ENCODE results near the gene NTM.
A peak's percentile ranks its signal among the peaks of the same experiment; 100 is the strongest.
"Not testable (repeated sequence)": the region's sequence is repeated elsewhere in the genome, so short reads cannot be mapped to it uniquely, and the experiment has no call there.

The NTM gene

GRCh38 chr11:131899950-131900580, 529.6 kb downstream of the NTM start:
- peak in 3 of 4 experiments; percentile 9 to 32 (median 18) for DNase-seq

- no peak for DNase-seq
Measured at GRCh38 chr11:131902421-131902820, 532.0 kb downstream of the NTM start.

GRCh38 chr11:131903074-131903473, 532.7 kb downstream of the NTM start:
- no peak for DNase-seq

- no peak for DNase-seq
Measured at GRCh38 chr11:131904756-131905155, 534.3 kb downstream of the NTM start.

- DNase-seq: peak in 3 of 4 experiments; percentile 8 to 15 (median 12)
Measured at GRCh38 chr11:131906963-131907362, 536.5 kb downstream of the NTM start.

GRCh38 chr11:131907371-131907770, 537.0 kb downstream of the NTM start:
- DNase-seq: no peak

- no peak for DNase-seq
Measured at GRCh38 chr11:131908316-131908715, 537.9 kb downstream of the NTM start.

GRCh38 chr11:131909426-131910177, 539.2 kb downstream of the NTM start:
- no peak for DNase-seq

GRCh38 chr11:131910178-131910522, 539.7 kb downstream of the NTM start:
- DNase-seq: no peak

GRCh38 chr11:131910523-131911387, 540.3 kb downstream of the NTM start:
- peak in 3 of 4 experiments; percentile 6 to 51 (median 11) for DNase-seq

GRCh38 chr11:131911388-131912032, 541.1 kb downstream of the NTM start:
- DNase-seq: not testable (repeated sequence)

GRCh38 chr11:131912134-131912533, 541.7 kb downstream of the NTM start:
- no peak for DNase-seq

GRCh38 chr11:131913267-131913666, 542.9 kb downstream of the NTM start:
- no peak for DNase-seq

GRCh38 chr11:131914361-131914774, 544.0 kb downstream of the NTM start:
- peak in 2 of 4 experiments; percentile 7 to 34 for DNase-seq

- DNase-seq: no peak
Measured at GRCh38 chr11:131916638-131917037, 546.2 kb downstream of the NTM start.

GRCh38 chr11:131917634-131918384, 547.4 kb downstream of the NTM start:
- DNase-seq: no peak

GRCh38 chr11:131918663-131919062, 548.2 kb downstream of the NTM start:
- DNase-seq: no peak

- no peak for DNase-seq
Measured at GRCh38 chr11:131922220-131922619, 551.8 kb downstream of the NTM start.

GRCh38 chr11:131923309-131923708, 552.9 kb downstream of the NTM start:
- DNase-seq: no peak

GRCh38 chr11:131924001-131924400, 553.6 kb downstream of the NTM start:
- no peak for DNase-seq

- no peak for DNase-seq
Measured at GRCh38 chr11:131924457-131925201, 554.2 kb downstream of the NTM start.

Data from suppressor macrophage (primary cell).